OCI-LY7 (cell line): Measurements from ENCODE around the gene TMEM109. TPM values are rescaled to one million over a fixed set of nuclear protein-coding genes. Genes with fewer than 3 reads are reported as not detected.

Source experiments
- BruUV-seq: library from RNA; stranded (reverse); fragments of 400-500 nt; replicated peaks from 2 replicates; lab custom pipeline; 2021; lab: Mats Ljungman, UMichigan
- CTCF ChIA-PET: fragments of 300-600 bp; sonication (Branson Sonifier 250); formaldehyde crosslinking; loops from one replicate; lab custom pipeline; 2022; ENCODE audit warnings: antibody characterized with exemption; ENCODE audit not compliant: unreplicated experiment; lab: Charles Lee
- POLR2A ChIA-PET: fragments of 300-600 bp; sonication (Branson Sonifier 250); formaldehyde crosslinking; loops from one replicate; lab custom pipeline; 2022; ENCODE audit warnings: antibody characterized with exemption; lab: Charles Lee
- DNase-seq: peaks from one replicate; pipeline ENCODE4 v3.0.0-alpha.2; 2015; ENCODE audit warnings: low spot score
- H2AFZ ChIP-seq: fragments of 200-600 bp; sonication (generic), shearing (Covaris generic); 2 replicates; pipeline ENCODE4 v1.6.1; 2014; ENCODE audit warnings: mild to moderate bottlenecking, antibody characterized with exemption, low read length, moderate library complexity
- H3K27ac ChIP-seq: fragments of 200-600 bp; sonication (generic); 2 replicates; pipeline ENCODE4 v1.5.1; 2014; ENCODE audit warnings: mixed run types, low read depth, mild to moderate bottlenecking, moderate library complexity, low read length, inconsistent platforms; ENCODE audit not compliant: poor library complexity, severe bottlenecking
- H3K36me3 ChIP-seq: fragments of 200-600 bp; sonication (generic); 2 replicates; pipeline ENCODE4 v1.6.1; 2014; ENCODE audit warnings: mild to moderate bottlenecking, antibody characterized with exemption, low read length, moderate library complexity, mixed read lengths; ENCODE audit not compliant: insufficient read depth
- H3K4me1 ChIP-seq: fragments of 200-600 bp; sonication (generic); 2 replicates; pipeline ENCODE4 v1.5.1; 2014; ENCODE audit warnings: mild to moderate bottlenecking, low read length; ENCODE audit not compliant: insufficient read depth, poor library complexity, severe bottlenecking
- H3K4me2 ChIP-seq: fragments of 200-600 bp; sonication (generic); 2 replicates; pipeline ENCODE4 v1.6.1; 2014; ENCODE audit warnings: mild to moderate bottlenecking, low read length
- H3K4me3 ChIP-seq: fragments of 200-600 bp; sonication (generic); 2 replicates; pipeline ENCODE4 v1.5.1; 2014; ENCODE audit warnings: mild to moderate bottlenecking, low read depth, low read length; ENCODE audit not compliant: poor library complexity, severe bottlenecking
- H3K79me2 ChIP-seq: fragments of 200-600 bp; sonication (generic); 2 replicates; pipeline ENCODE4 v1.6.1; 2016; ENCODE audit warnings: low read depth, mild to moderate bottlenecking, low read length, moderate library complexity, mixed read lengths; ENCODE audit not compliant: insufficient read depth
- H3K9me2 ChIP-seq: fragments of 200-600 bp; sonication (generic); 2 replicates; pipeline ENCODE4 v1.6.1; 2016; ENCODE audit warnings: mild to moderate bottlenecking, low read length, mixed read lengths; ENCODE audit not compliant: insufficient read depth
- H3K9me3 ChIP-seq: fragments of 200-600 bp; sonication (generic); 2 replicates; pipeline ENCODE4 v1.6.1; 2014; ENCODE audit warnings: mild to moderate bottlenecking, mixed run types, low read length, mixed read lengths
- H4K20me1 ChIP-seq: fragments of 200-600 bp; sonication (generic); 2 replicates; pipeline ENCODE4 v1.6.1; 2014; ENCODE audit warnings: mild to moderate bottlenecking, antibody characterized with exemption, low read length, moderate library complexity, mixed read lengths; ENCODE audit not compliant: insufficient read depth
- CTCF ChIP-seq: fragments of 200-600 bp; sonication (generic); conservative IDR thresholded peaks from 2 replicates; pipeline ENCODE4 v1.5.1; 2014; ENCODE audit warnings: mild to moderate bottlenecking, antibody characterized with exemption, low read length, moderate library complexity, mixed read lengths
- EZH2phosphoT487 ChIP-seq: fragments of 200-600 bp; sonication (generic); IDR thresholded peaks from 2 replicates; pipeline ENCODE4 v1.6.1; 2018; ENCODE audit warnings: low read depth, borderline replicate concordance, mild to moderate bottlenecking, mixed run types, antibody characterized with exemption, low read length, moderate library complexity, mixed read lengths
- intact Hi-C: fragments of 100-400 bp; cut with micrococcal nuclease; formaldehyde crosslinking; loops from one replicate; pipeline ENCODE4 v1.10.0; 2022; ENCODE audit not compliant: unreplicated experiment
- total RNA-seq, 2 experiments: library from RNA; depleted of rRNA in 1 of 2; stranded (reverse); fragments of >200 nt in 1 of 2; shearing (Covaris generic) in 1 of 2; gene quantifications; 2 replicates each; pipeline ENCODE4 v1.2.3, GENCODE V29; 2014 to 2022

The TMEM109 gene
- total RNA-seq, 2 experiments from 2014 or later, result 57.0 to 67.8 TPM

GRCh38 chr11:60927061-60927592 is 13.2 kb downstream of the TMEM109 start:
- no peaks in the 10 kb centered on the region for H3K79me2 ChIP-seq
- H3K4me3 ChIP-seq, result no peak overlapping the region
- H3K4me2 ChIP-seq, result no peak overlapping the region
- DNase-seq, result no peak
- TF ChIP-seq CTCF, result no peak
- no peak for TF ChIP-seq EZH2phosphoT487
- ChIA-PET CTCF (interaction anchor here (1.0 kb wide), 1 partner anchor 12 kb away, joined by 4 read pairs; no protein-coding TSS in a partner anchor), POLR2A (interaction anchor here (0.7 to 1.4 kb wide), 2 partner anchors 14 to 187 kb away, joined by 3 to 5 read pairs; partner anchors contain the start of gene TMEM109)
- H3K9me3 ChIP-seq, result no peaks in the 10 kb centered on the region
- intact Hi-C loops, result no loop called here
- H3K9me2 ChIP-seq, result no peaks in the 10 kb centered on the region
- H3K27ac ChIP-seq, result no peak overlapping the region
- peaks cover 41% of the 10 kb centered on the region for H3K4me1 ChIP-seq
- no peaks in the 10 kb centered on the region for H4K20me1 ChIP-seq
- no TSS peak for BruUV-seq
- peaks cover 16% of the 10 kb centered on the region for H3K36me3 ChIP-seq
- no peak overlapping the region for H2AFZ ChIP-seq

- DNase-seq, result no peak
- Histone ChIP-seq H3K4me2 (no peak overlapping the region), H2AFZ (no peak overlapping the region), H3K36me3 (peaks cover 11% of the 10 kb centered on the region), H4K20me1 (no peaks in the 10 kb centered on the region), H3K27ac (no peak overlapping the region), H3K4me1 (peaks cover 45% of the 10 kb centered on the region), H3K79me2 (no peaks in the 10 kb centered on the region), H3K4me3 (no peak overlapping the region), H3K9me2 (no peaks in the 10 kb centered on the region), H3K9me3 (no peaks in the 10 kb centered on the region)
- TF ChIP-seq CTCF (no peak), EZH2phosphoT487 (no peak)
- ChIA-PET POLR2A (interaction anchor here (0.9 to 1.4 kb wide), 2 partner anchors 12 to 14 kb away, joined by 3 to 5 read pairs; partner anchors contain the start of gene TMEM109), CTCF (interaction anchor here (1.0 kb wide), 1 partner anchor 12 kb away, joined by 4 read pairs; no protein-coding TSS in a partner anchor)
- intact Hi-C loops, result no loop called here
- BruUV-seq, result no TSS peak
These were observed 13.6 kb downstream of the TMEM109 start for GRCh38 chr11:60927600-60927999.

GRCh38 chr11:60928563-60929001 is 14.6 kb downstream of the TMEM109 start:
- BruUV-seq, result no TSS peak
- peaks cover 2% of the 10 kb centered on the region for H3K36me3 ChIP-seq
- ChIA-PET POLR2A (interaction anchor here (0.9 kb wide), 1 partner anchor 13 kb away, joined by 3 read pairs; no protein-coding TSS in a partner anchor), CTCF (interaction anchor here (1.8 kb wide), 1 partner anchor 13 kb away, joined by 4 read pairs; no protein-coding TSS in a partner anchor)
- no peaks in the 10 kb centered on the region for H3K9me3 ChIP-seq
- no peak overlapping the region for H2AFZ ChIP-seq
- H4K20me1 ChIP-seq, result no peaks in the 10 kb centered on the region
- peaks cover 55% of the 10 kb centered on the region for H3K4me1 ChIP-seq
- no peak overlapping the region for H3K4me3 ChIP-seq
- no peak for TF ChIP-seq CTCF
- TF ChIP-seq EZH2phosphoT487, result no peak
- intact Hi-C loops, result no loop called here
- no peaks in the 10 kb centered on the region for H3K9me2 ChIP-seq
- no peak overlapping the region for H3K4me2 ChIP-seq
- DNase-seq, result no peak
- no peaks in the 10 kb centered on the region for H3K79me2 ChIP-seq
- no peak overlapping the region for H3K27ac ChIP-seq
